SK-N-SH (cell line): ENCODE results near the gene WFDC12. TPM values are rescaled to one million over a fixed set of nuclear protein-coding genes. Genes with fewer than 3 reads are reported as not detected.

Source experiments
- CTCF ChIA-PET: fragments of 300-600, 350-600 bp; formaldehyde crosslinking; extraction: SDS; loops from one replicate; lab custom pipeline; 2021; lab: Yijun Ruan, JAX
- POLR2A ChIA-PET: fragments of 350-600 bp; sonication (Branson Sonifier 250); formaldehyde crosslinking; extraction: SDS; loops from one replicate; lab custom pipeline; 2020; ENCODE audit warnings: antibody characterized with exemption, inconsistent platforms; lab: Yijun Ruan, JAX
- DNase-seq: peaks from one replicate; pipeline ENCODE4 v3.0.0; 2012
- H2AFZ ChIP-seq: fragments of 200-600 bp; sonication (generic); 2 replicates; pipeline ENCODE4 v1.8.1; 2016; ENCODE audit warnings: antibody characterized with exemption, mild to moderate bottlenecking, low read depth
- H3F3A ChIP-seq: fragments of 200-600 bp; sonication (generic); replicated peaks from 2 replicates; pipeline ENCODE3; 2016; ENCODE audit warnings: antibody characterized with exemption, mild to moderate bottlenecking; ENCODE audit not compliant: insufficient read depth
- H3K27ac ChIP-seq, 2 experiments: fragments of 200-500 bp in 1 of 2; fragments of 200-600 bp in 1 of 2; sonication (Bioruptor generic) in 1 of 2; sonication (generic), shearing (Covaris generic) in 1 of 2; 2 replicates each; pipeline versions ENCODE4 v1.5.1 to v1.6.1; 2014 to 2016; ENCODE audit warnings: low read depth in 2 of 2, inconsistent platforms in 1 of 2, low read length in 1 of 2, mild to moderate bottlenecking in 1 of 2, mixed read lengths in 1 of 2
- H3K27me3 ChIP-seq: fragments of 200-600 bp; sonication (generic), shearing (Covaris generic); 2 replicates; pipeline ENCODE4 v1.6.1; 2016; ENCODE audit warnings: mixed run types; ENCODE audit not compliant: insufficient read depth
- H3K36me3 ChIP-seq, 2 experiments: fragments of 200-500 bp in 1 of 2; fragments of 200-600 bp in 1 of 2; sonication (Bioruptor generic) in 1 of 2; sonication (generic) in 1 of 2; replicated peaks in 1 of 2; 2 replicates each; pipeline versions ENCODE3 to v1.5.1; 2014 to 2016; ENCODE audit warnings: low read length in 1 of 2, mild to moderate bottlenecking in 1 of 2; ENCODE audit not compliant: insufficient read depth in 2 of 2, control insufficient read depth in 1 of 2
- H3K4me1 ChIP-seq, 2 experiments: fragments of 200-500 bp in 1 of 2; fragments of 200-600 bp in 1 of 2; sonication (Bioruptor generic) in 1 of 2; sonication (generic), shearing (Covaris generic) in 1 of 2; 2 replicates each; pipeline versions ENCODE4 v1.5.1 to v1.6.1; 2014 to 2016; ENCODE audit warnings: low read depth in 1 of 2, low read length in 1 of 2, mixed run types in 1 of 2; ENCODE audit not compliant: insufficient read depth in 2 of 2, control insufficient read depth in 1 of 2
- H3K4me2 ChIP-seq: fragments of 200-600 bp; sonication (generic), shearing (Covaris generic); 2 replicates; pipeline ENCODE4 v1.6.1; 2017; ENCODE audit warnings: mixed run types
- H3K4me3 ChIP-seq, 2 experiments: fragments of 200-500 bp in 1 of 2; fragments of 200-600 bp in 1 of 2; sonication (Bioruptor generic) in 1 of 2; sonication (generic), shearing (Covaris generic) in 1 of 2; 2 replicates each; pipeline versions ENCODE4 v1.5.1 to v1.8.1; 2014 to 2016; ENCODE audit warnings: low read depth in 2 of 2, inconsistent platforms in 1 of 2, low read length in 1 of 2, mild to moderate bottlenecking in 1 of 2, mixed read lengths in 1 of 2, moderate library complexity in 1 of 2
- H3K79me2 ChIP-seq: fragments of 200-600 bp; sonication (generic); 2 replicates; pipeline ENCODE4 v1.8.1; 2017; ENCODE audit warnings: mild to moderate bottlenecking; ENCODE audit not compliant: insufficient read depth
- H3K9ac ChIP-seq: fragments of 200-600 bp; sonication (generic); 2 replicates; pipeline ENCODE4 v1.6.1; 2017; ENCODE audit warnings: mixed run types
- H3K9me2 ChIP-seq: fragments of 200-600 bp; sonication (generic); 2 replicates; pipeline ENCODE4 v1.6.1; 2017; ENCODE audit warnings: mixed run types
- H3K9me3 ChIP-seq: fragments of 200-600 bp; sonication (generic); 2 replicates; pipeline ENCODE4 v1.6.1; 2017; ENCODE audit warnings: mixed run types, mild to moderate bottlenecking, moderate library complexity
- H4K20me1 ChIP-seq: fragments of 200-600 bp; sonication (generic); 2 replicates; pipeline ENCODE4 v1.6.1; 2017; ENCODE audit warnings: mild to moderate bottlenecking, mixed run types; ENCODE audit not compliant: insufficient read depth
- CHD2 ChIP-seq: fragments of 150-350 bp; IDR thresholded peaks from 2 replicates; pipeline ENCODE4 v1.6.1; 2018; ENCODE audit warnings: low read length; ENCODE audit not compliant: partially characterized antibody
- ELF1 ChIP-seq: IDR thresholded peaks from 2 replicates; pipeline ENCODE4 v1.4.0; 2012
- EP300 ChIP-seq, 2 experiments: IDR thresholded peaks; 2 replicates each; pipeline versions ENCODE4 v1.4.0 to v1.6.1; 2012; ENCODE audit warnings: borderline replicate concordance in 1 of 2, low read depth in 1 of 2, low read length in 1 of 2
- EZH2phosphoT487 ChIP-seq: fragments of 200-600 bp; sonication (generic); IDR thresholded peaks from 2 replicates; pipeline ENCODE4 v1.6.1; 2017; ENCODE audit warnings: low read depth, mixed run types, mild to moderate bottlenecking, antibody characterized with exemption, moderate library complexity, borderline replicate concordance
- FOSL2 ChIP-seq: IDR thresholded peaks from 2 replicates; pipeline ENCODE4 v1.4.0; 2012; ENCODE audit warnings: low read depth, mild to moderate bottlenecking, moderate library complexity, borderline replicate concordance
- FOXM1 ChIP-seq: IDR thresholded peaks from 2 replicates; pipeline ENCODE4 v1.4.0; 2012; ENCODE audit warnings: low read depth, mild to moderate bottlenecking
- GATA2 ChIP-seq: sonication (generic); formaldehyde crosslinking; IDR thresholded peaks from 2 replicates; pipeline ENCODE4 v1.5.0; 2020; ENCODE audit warnings: mild to moderate bottlenecking, missing genetic modification reagents
- JUND ChIP-seq: IDR thresholded peaks from 2 replicates; pipeline ENCODE4 v1.4.0; 2012
- MEF2A ChIP-seq: IDR thresholded peaks from 2 replicates; pipeline ENCODE4 v1.4.0; 2012; ENCODE audit warnings: low read depth, borderline replicate concordance
- MXI1 ChIP-seq: IDR thresholded peaks from 2 replicates; pipeline ENCODE4 v1.6.1; 2012; ENCODE audit warnings: mild to moderate bottlenecking, low read depth, low read length, improper control_type of control experiment
- NFIC ChIP-seq: IDR thresholded peaks from 2 replicates; pipeline ENCODE4 v1.4.0; 2012; ENCODE audit warnings: borderline replicate concordance
- NRF1 ChIP-seq: IDR thresholded peaks from 2 replicates; pipeline ENCODE4 v1.6.1; 2012; ENCODE audit warnings: low read depth, mild to moderate bottlenecking, low read length
- RAD21 ChIP-seq: IDR thresholded peaks from 2 replicates; pipeline ENCODE4 v1.6.1; 2012; ENCODE audit warnings: mild to moderate bottlenecking, low read length
- RCOR1 ChIP-seq: fragments of 150-350 bp; IDR thresholded peaks from 2 replicates; pipeline ENCODE4 v1.6.1; 2017; ENCODE audit warnings: antibody characterized with exemption, low read length
- RXRA ChIP-seq: IDR thresholded peaks from 2 replicates; pipeline ENCODE4 v1.4.0; 2012; ENCODE audit warnings: low read depth, mild to moderate bottlenecking, borderline replicate concordance
- SIN3A ChIP-seq: IDR thresholded peaks from 2 replicates; pipeline ENCODE4 v1.6.1; 2012; ENCODE audit warnings: low read depth, mild to moderate bottlenecking, low read length, moderate library complexity, borderline replicate concordance
- SMC3 ChIP-seq: IDR thresholded peaks from 2 replicates; pipeline ENCODE4 v1.6.1; 2012; ENCODE audit warnings: low read depth, low read length, improper control_type of control experiment
- TAF1 ChIP-seq: IDR thresholded peaks from 2 replicates; pipeline ENCODE4 v1.6.1; 2012; ENCODE audit warnings: low read depth, mild to moderate bottlenecking, low read length, moderate library complexity, borderline replicate concordance
- TCF12 ChIP-seq: IDR thresholded peaks from 2 replicates; pipeline ENCODE4 v1.4.0; 2012
- WGBS: methylation state at CpG from one replicate; pipeline ENCODE4 v1.1.6; 2017; ENCODE audit warnings: low lambda C conversion rate; 5-methylcytosine and 5-hydroxymethylcytosine counted together
- polyA plus RNA-seq, 3 experiments: library from polyadenylated mRNA; depleted of rRNA; stranded (reverse); fragments of >200 nt; gene quantifications; 2 replicates each; pipeline ENCODE4 v1.2.3, GENCODE V29; 2012
- TF ChIP-seq, protein P1 (sequence below): fragments of 150-350 bp; IDR thresholded peaks from 2 replicates; pipeline ENCODE4 v1.6.1; 2016; ENCODE audit warnings: mild to moderate bottlenecking, low read depth, low read length
- TF ChIP-seq, protein P2 (sequence below): IDR thresholded peaks from 2 replicates; pipeline ENCODE4 v1.4.0; 2012; ENCODE audit warnings: low read depth
- TF ChIP-seq, protein P3 (sequence below): IDR thresholded peaks from 2 replicates; pipeline ENCODE4 v1.4.0; 2012; ENCODE audit warnings: low read depth, borderline replicate concordance
- TF ChIP-seq, protein P4 (sequence below): fragments of 200-600 bp; sonication (generic); IDR thresholded peaks from 2 replicates; pipeline ENCODE4 v1.6.1; 2017; ENCODE audit warnings: antibody characterized with exemption, mild to moderate bottlenecking, moderate library complexity
- TF ChIP-seq, protein P5 (sequence below): fragments of 150-350 bp; IDR thresholded peaks from 2 replicates; pipeline ENCODE4 v1.6.1; 2017; ENCODE audit warnings: antibody characterized with exemption, low read length, low read depth, borderline replicate concordance

WFDC12 gene
- polyA plus RNA-seq, 1 of the 3 experiments (the other 2 are of a cell fraction), result not detected

DNA sequence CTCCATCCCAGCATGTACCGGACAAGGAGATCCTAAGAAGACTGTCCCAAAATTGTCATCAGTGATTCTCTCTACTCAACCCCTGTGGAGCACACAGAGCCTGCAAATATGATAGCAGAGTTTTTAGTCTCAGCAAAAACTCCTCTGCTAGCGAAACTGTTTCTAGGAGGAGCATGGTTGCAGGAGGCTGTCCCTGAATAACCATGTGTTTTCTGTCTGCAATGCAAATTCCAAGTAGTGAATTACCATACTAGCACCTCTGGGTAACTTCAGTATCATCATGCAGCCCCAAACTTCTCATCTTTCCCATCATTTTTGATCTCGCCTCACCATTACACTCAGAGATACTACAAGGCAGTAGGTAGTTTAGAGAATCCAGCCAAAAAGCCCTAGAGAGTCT lies 24.8 kb upstream of the WFDC12 start:
- 29% methylated on average over 3 of the region's 3 CpGs for WGBS
- POLR2A ChIA-PET, result no interaction called here
- CTCF ChIA-PET, result no interaction called here
- TF ChIP-seq MXI1 (no peak), JUND (no peak), CHD2 (no peak), NRF1 (no peak), SMC3 (no peak), ELF1 (no peak), MEF2A (no peak), NFIC (no peak), EP300 (IDR thresholded peaks at IDR 0.05; ENCODE audit: borderline replicate concordance in 1 of 2, low read depth in 1 of 2, low read length in 1 of 2) (no peak), FOXM1 (no peak), FOSL2 (no peak)
- TF ChIP-seq, protein P1, sequence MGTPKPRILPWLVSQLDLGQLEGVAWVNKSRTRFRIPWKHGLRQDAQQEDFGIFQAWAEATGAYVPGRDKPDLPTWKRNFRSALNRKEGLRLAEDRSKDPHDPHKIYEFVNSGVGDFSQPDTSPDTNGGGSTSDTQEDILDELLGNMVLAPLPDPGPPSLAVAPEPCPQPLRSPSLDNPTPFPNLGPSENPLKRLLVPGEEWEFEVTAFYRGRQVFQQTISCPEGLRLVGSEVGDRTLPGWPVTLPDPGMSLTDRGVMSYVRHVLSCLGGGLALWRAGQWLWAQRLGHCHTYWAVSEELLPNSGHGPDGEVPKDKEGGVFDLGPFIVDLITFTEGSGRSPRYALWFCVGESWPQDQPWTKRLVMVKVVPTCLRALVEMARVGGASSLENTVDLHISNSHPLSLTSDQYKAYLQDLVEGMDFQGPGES, result no peak
- TF ChIP-seq, protein P2, sequence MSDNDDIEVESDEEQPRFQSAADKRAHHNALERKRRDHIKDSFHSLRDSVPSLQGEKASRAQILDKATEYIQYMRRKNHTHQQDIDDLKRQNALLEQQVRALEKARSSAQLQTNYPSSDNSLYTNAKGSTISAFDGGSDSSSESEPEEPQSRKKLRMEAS, result no peak
- Histone ChIP-seq H4K20me1 (no peaks in the 10 kb centered on the region), H3K4me1 (no peaks in the 10 kb centered on the region), H3K27me3 (peaks cover 26% of the 10 kb centered on the region; the same call in 1 of the 2 replicates), H3K27ac (no peak overlapping the region), H3K4me2 (no peak overlapping the region), H2AFZ (no peak overlapping the region), H3F3A (no peaks in the 10 kb centered on the region), H3K9ac (no peak overlapping the region), H3K9me2 (no peaks in the 10 kb centered on the region), H3K9me3 (no peaks in the 10 kb centered on the region), H3K4me3 (no peak overlapping the region), H3K79me2 (no peaks in the 10 kb centered on the region), H3K36me3 (no peaks in the 10 kb centered on the region)
- DNase-seq, result no peak

DNA sequence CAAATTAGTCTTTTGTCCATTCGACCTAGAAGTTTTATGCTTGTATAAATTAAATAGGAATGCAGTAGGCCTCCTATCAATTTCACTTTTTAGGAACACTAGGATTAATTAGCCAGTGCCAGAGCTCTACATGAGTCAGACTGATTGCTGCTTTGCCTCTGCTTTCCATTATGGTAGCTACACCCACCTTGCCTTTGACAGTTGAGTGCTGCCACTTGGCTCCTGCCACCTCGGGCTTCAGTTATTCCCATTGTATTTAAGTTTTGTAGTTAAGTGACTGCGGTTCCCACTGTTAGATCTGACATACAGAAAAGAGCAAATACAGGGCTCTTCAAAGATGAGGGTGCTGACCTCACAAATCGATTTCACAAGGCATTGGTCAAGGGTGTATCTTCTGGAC lies 16.6 kb upstream of the WFDC12 start:
- Histone ChIP-seq H3K4me3 (no peak overlapping the region), H3F3A (no peaks in the 10 kb centered on the region), H4K20me1 (no peaks in the 10 kb centered on the region), H3K4me2 (no peak overlapping the region), H2AFZ (no peak overlapping the region), H3K36me3 (no peaks in the 10 kb centered on the region), H3K79me2 (no peaks in the 10 kb centered on the region), H3K9me2 (no peaks in the 10 kb centered on the region), H3K27ac (no peak overlapping the region), H3K9me3 (no peaks in the 10 kb centered on the region), H3K9ac (no peak overlapping the region), H3K4me1 (no peaks in the 10 kb centered on the region), H3K27me3 (peaks cover 26% of the 10 kb centered on the region; the same call in 1 of the 2 replicates)
- no peak for DNase-seq
- CTCF ChIA-PET, result no interaction called here
- no peak for TF ChIP-seq JUND
- TF ChIP-seq MEF2A, result no peak
- TF ChIP-seq FOSL2, result no peak
- TF ChIP-seq EZH2phosphoT487, result no peak
- TF ChIP-seq GATA2, result no peak
- no peak for TF ChIP-seq FOXM1
- TF ChIP-seq EP300 (IDR thresholded peaks at IDR 0.05; ENCODE audit: borderline replicate concordance in 1 of 2, low read depth in 1 of 2, low read length in 1 of 2), result no peak
- TF ChIP-seq RXRA, result no peak
- TF ChIP-seq CHD2, result no peak
- TF ChIP-seq, protein P3, sequence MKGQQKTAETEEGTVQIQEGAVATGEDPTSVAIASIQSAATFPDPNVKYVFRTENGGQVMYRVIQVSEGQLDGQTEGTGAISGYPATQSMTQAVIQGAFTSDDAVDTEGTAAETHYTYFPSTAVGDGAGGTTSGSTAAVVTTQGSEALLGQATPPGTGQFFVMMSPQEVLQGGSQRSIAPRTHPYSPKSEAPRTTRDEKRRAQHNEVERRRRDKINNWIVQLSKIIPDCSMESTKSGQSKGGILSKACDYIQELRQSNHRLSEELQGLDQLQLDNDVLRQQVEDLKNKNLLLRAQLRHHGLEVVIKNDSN, result no peak
- TF ChIP-seq, protein P4, sequence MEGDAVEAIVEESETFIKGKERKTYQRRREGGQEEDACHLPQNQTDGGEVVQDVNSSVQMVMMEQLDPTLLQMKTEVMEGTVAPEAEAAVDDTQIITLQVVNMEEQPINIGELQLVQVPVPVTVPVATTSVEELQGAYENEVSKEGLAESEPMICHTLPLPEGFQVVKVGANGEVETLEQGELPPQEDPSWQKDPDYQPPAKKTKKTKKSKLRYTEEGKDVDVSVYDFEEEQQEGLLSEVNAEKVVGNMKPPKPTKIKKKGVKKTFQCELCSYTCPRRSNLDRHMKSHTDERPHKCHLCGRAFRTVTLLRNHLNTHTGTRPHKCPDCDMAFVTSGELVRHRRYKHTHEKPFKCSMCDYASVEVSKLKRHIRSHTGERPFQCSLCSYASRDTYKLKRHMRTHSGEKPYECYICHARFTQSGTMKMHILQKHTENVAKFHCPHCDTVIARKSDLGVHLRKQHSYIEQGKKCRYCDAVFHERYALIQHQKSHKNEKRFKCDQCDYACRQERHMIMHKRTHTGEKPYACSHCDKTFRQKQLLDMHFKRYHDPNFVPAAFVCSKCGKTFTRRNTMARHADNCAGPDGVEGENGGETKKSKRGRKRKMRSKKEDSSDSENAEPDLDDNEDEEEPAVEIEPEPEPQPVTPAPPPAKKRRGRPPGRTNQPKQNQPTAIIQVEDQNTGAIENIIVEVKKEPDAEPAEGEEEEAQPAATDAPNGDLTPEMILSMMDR, result no peak
- TF ChIP-seq TAF1, result no peak
- TF ChIP-seq, protein P2, result no peak
- no peak for TF ChIP-seq RCOR1
- TF ChIP-seq, protein P5, sequence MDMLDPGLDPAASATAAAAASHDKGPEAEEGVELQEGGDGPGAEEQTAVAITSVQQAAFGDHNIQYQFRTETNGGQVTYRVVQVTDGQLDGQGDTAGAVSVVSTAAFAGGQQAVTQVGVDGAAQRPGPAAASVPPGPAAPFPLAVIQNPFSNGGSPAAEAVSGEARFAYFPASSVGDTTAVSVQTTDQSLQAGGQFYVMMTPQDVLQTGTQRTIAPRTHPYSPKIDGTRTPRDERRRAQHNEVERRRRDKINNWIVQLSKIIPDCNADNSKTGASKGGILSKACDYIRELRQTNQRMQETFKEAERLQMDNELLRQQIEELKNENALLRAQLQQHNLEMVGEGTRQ, result no peak
- no peak for TF ChIP-seq SIN3A
- no peak for TF ChIP-seq TCF12
- no peak for TF ChIP-seq SMC3
- no peak for TF ChIP-seq RAD21
- WGBS, result 0% methylated on average over 4 of the region's 4 CpGs
- POLR2A ChIA-PET, result no interaction called here
